ENCODE data around the gene XRN1.

The XRN1 gene

GRCh38 chr3:142259359-142259758 lies 188.5 kb downstream of the XRN1 start:
- DNase-seq: no peak

GRCh38 chr3:142256712-142257333 lies 191.0 kb downstream of the XRN1 start:
- DNase-seq: no peak
